ENCODE measurements around the gene ADAP1.

Gene ADAP1

DNA sequence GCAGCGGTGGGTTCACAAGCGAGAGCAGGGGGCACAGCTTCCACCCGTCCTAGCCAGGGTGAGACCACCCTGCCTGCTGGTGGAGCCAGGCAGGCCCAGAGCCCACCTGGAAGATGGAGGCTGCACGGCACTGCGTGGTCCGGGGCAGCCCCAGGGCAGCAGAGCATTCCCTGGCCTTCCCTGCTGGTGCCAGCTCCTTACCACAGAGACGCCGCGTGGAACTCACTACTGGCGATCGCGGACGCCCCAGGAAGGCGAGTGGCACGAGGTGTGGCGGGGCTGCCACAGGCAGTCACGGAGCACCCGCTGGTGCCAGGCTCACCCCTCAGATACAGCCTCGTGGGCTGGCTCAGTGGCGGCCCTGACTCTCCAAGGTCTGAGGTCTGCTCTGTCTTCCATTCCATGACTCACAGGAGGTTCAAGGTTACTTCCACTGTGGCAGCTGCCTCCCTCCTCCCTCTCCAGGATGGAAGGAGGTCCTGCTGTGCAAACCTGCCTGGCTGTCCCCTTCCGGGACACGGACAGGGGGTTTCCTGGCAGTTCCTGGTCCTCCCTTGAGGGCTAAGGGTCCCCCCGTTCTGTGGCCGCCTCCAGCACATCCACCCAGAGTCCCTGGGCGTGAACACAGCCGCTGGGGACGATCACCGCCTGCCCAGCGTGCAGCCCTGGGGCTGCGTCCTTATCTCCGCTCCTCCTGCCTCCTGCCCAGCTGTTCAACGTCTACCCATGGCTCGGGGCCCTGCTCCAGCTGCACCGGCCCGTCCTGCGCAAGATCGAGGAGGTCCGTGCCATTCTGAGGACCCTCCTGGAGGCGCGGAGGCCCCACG is 31.6 kb upstream of the ADAP1 start:
- TF ChIP-seq, protein P1, sequence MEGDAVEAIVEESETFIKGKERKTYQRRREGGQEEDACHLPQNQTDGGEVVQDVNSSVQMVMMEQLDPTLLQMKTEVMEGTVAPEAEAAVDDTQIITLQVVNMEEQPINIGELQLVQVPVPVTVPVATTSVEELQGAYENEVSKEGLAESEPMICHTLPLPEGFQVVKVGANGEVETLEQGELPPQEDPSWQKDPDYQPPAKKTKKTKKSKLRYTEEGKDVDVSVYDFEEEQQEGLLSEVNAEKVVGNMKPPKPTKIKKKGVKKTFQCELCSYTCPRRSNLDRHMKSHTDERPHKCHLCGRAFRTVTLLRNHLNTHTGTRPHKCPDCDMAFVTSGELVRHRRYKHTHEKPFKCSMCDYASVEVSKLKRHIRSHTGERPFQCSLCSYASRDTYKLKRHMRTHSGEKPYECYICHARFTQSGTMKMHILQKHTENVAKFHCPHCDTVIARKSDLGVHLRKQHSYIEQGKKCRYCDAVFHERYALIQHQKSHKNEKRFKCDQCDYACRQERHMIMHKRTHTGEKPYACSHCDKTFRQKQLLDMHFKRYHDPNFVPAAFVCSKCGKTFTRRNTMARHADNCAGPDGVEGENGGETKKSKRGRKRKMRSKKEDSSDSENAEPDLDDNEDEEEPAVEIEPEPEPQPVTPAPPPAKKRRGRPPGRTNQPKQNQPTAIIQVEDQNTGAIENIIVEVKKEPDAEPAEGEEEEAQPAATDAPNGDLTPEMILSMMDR (conservative IDR thresholded peaks at IDR 0.05; ENCODE audit: low read length) = no peak
- peak; percentile 13 for DNase-seq (ENCODE audit: low read depth)
- H3K4me3 ChIP-seq (ENCODE audit: low read length) = no peak overlapping the region

DNA sequence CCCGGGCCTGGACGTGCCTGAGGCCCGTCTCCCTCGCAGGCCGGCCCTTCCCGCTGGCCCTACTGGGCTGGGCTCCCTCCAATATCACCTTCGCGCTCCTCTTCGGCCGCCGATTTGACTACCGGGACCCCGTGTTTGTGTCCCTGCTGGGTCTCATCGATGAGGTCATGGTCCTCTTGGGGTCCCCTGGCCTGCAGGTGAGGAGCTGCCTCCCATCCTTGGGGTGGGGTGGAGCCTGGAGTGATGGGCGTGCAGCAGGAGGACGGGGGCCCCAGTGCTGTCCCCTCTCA is 30.6 kb upstream of the ADAP1 start:
- TF ChIP-seq, protein P1 (conservative IDR thresholded peaks at IDR 0.05; ENCODE audit: low read length) = no peak
- H3K4me3 ChIP-seq (ENCODE audit: low read length) = no peak overlapping the region
- DNase-seq (ENCODE audit: low read depth) = no peak

DNA sequence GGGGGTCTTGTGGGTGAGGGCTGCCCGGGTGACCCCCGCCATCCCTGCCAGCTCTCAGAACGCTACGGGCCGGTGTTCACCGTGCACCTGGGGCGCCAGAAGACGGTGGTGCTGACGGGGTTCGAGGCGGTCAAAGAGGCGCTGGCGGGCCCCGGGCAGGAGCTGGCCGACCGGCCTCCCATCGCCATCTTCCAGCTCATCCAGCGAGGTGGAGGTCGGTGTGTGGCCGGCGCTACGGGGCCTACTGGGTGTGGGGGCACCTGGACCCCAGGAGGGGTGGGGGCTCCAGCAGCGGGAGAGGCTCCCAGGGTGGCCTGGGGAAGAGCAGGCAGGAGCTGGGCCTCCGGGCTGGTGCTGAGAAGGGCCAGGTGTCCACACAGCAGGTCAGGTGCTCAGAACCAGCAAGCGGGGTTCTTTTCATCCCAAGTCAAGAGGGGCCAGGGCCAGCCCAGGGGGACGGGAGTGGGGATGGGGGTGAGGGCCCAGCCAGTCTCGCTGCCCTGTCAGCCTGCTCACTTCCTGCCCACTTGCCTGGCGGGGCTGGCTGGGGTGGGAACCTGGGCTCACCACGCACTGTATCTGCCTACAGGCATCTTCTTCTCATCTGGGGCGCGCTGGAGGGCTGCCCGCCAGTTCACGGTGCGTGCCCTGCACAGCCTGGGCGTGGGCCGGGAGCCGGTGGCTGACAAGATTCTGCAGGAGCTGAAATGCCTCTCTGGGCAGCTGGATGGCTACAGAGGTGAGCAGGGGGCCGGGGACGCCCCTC is 30.1 kb upstream of the ADAP1 start:
- H3K4me3 ChIP-seq (ENCODE audit: low read length) = no peak overlapping the region
- no peak for DNase-seq (ENCODE audit: low read depth)
- TF ChIP-seq, protein P1 (conservative IDR thresholded peaks at IDR 0.05; ENCODE audit: low read length) = no peak

DNA sequence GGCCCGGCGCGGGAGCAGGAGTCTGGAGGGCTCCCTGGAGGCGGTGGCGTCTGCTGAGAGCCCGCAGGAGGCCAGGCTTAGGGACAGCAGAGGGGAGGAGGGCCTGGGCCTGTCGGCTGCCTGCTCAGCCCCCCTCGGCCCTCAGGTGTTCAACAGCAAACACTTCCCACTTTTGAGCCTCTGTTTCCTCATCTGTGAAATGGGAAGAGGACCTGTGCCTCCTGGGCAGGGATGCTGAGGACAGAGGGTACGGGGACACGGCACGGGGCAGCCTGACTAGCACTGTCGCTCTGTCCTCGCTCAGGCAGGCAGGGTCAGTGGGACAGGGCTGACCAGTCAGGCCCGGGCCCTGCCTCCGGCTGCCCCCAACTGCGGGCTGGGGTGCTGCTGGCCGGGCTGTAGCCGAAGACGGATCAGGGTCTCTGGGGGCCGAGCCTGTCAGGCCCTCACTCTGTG is 29.2 kb upstream of the ADAP1 start:
- DNase-seq (ENCODE audit: low read depth) = no peak
- H3K4me3 ChIP-seq (ENCODE audit: low read length) = no peak overlapping the region
- TF ChIP-seq, protein P1 (conservative IDR thresholded peaks at IDR 0.05; ENCODE audit: low read length) = no peak

DNA sequence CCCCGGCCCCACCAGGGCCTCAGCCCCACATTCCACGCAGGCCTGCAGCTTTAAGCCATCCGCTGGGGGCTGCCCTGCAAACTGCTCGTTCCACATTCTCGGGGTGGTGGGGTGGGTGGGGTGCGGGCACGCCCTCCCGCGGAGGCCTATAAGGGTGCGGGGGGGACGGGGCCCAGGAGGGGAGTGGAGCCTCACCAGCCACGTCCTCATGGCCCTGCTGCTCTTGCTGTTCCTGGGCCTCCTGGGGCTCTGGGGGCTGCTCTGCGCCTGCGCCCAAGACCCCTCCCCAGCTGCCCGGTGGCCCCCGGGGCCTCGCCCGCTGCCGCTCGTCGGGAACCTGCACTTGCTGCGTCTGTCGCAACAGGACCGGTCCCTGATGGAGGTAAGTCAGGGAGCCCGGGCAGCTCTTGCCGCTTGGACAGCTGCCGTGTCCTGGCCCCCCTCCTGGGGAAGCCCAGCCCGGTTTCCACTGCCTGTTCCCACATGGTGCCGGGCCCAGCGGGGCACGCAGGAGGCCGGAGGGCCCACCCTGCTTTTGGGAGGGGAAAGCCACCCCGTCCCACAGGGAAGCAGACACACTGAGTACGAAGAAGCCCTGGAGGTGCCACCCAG is 28.6 kb upstream of the ADAP1 start, which contains the start of gene CYP2W1:
CYP2W1 (plus strand) TSS at position 178 of the 612 bp plus-strand sequence; CDS start at position 209, 31 bp downstream.
- TF ChIP-seq, protein P1 (conservative IDR thresholded peaks at IDR 0.05; ENCODE audit: low read length) = no peak
- H3K4me3 ChIP-seq (ENCODE audit: low read length) = no peak within 1 kb of the TSS
- DNase-seq (ENCODE audit: low read depth) = no peak

DNA sequence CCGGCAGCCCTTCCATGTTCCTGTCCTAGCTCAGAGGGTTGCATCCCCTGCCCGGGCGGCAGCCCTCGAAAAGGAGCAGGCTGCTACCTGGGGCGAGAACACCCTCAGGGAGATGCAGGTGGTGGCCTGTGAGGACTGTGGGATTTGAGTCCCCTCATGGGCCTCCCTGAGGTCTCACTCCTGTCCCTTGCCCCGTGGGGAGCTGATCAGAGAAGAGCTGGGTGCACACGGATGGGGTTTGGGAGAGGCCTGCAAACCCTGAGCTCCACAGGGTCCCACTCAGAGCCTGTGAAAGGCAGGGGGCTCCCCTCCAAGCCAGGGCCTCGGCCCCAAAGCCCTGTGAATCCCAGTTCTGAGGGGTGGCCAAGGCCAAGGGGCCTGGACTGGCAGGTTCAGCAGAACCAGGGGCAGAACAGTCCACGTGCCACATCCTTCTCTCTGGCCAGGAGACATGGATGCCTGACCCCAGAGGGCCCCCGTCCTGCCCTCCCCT is 28.1 kb upstream of the ADAP1 start:
- H3K4me3 ChIP-seq (ENCODE audit: low read length) = no peak overlapping the region
- TF ChIP-seq, protein P1 (conservative IDR thresholded peaks at IDR 0.05; ENCODE audit: low read length) = no peak
- no peak for DNase-seq (ENCODE audit: low read depth)
